ENCODE data around the gene JMY. TPM values are rescaled to one million over a fixed set of nuclear protein-coding genes. Genes with fewer than 3 reads are reported as not detected.
"Not testable (repeated sequence)": the region's sequence is repeated elsewhere in the genome, so short reads cannot be mapped to it uniquely, and the experiment has no call there.

The JMY gene
- polyA plus RNA-seq, 1 donor: 9.2 TPM

DNA sequence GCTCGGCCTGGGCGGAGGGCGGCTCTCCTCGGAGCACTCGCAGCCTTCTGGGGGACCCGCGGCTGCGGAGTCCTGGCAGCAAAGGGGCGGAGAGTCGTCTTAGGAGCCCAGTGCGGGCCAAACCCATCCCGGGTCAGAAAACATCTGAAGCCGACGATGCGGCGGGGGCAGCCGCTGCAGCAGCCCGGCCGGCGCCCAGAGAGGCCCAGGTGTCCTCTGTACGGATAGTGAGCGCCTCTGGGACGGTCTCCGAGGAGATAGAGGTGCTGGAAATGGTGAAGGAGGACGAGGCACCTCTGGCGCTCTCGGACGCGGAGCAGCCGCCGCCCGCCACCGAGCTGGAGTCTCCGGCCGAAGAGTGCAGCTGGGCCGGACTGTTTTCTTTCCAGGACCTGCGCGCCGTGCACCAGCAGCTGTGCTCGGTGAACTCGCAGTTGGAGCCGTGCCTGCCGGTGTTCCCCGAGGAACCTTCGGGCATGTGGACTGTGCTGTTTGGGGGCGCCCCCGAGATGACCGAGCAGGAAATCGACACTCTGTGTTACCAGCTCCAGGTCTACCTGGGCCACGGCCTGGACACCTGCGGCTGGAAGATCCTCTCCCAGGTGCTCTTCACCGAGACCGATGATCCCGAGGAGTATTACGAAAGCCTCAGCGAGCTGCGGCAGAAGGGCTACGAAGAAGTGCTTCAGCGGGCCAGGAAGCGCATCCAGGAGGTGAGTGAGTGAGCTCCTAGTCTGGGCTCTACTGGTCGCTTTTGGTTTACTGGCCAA is 1.2 kb downstream of the JMY start:
- Histone ChIP-seq H3K27me3 (ENCODE audit: control insufficient read depth, insufficient read depth, low read length) (no peaks in the 10 kb centered on the region), H3K9me3 (ENCODE audit: control insufficient read depth, low read depth, low read length) (no peaks in the 10 kb centered on the region), H3K27ac (ENCODE audit: low read length) (peak overlapping the region; percentile 86), H3K4me3 (ENCODE audit: low read length) (peak overlapping the region; percentile 89), H3K36me3 (ENCODE audit: control insufficient read depth, insufficient read depth, low read length) (no peaks in the 10 kb centered on the region), H3K4me1 (ENCODE audit: control insufficient read depth, insufficient read depth, low read length) (peaks cover 6% of the 10 kb centered on the region)
- DNase-seq: peak; percentile 33 to 76
- WGBS (ENCODE audit: insufficient coverage, low lambda C conversion rate): no CpG with 5 or more reads among the region's 61 CpGs

DNA sequence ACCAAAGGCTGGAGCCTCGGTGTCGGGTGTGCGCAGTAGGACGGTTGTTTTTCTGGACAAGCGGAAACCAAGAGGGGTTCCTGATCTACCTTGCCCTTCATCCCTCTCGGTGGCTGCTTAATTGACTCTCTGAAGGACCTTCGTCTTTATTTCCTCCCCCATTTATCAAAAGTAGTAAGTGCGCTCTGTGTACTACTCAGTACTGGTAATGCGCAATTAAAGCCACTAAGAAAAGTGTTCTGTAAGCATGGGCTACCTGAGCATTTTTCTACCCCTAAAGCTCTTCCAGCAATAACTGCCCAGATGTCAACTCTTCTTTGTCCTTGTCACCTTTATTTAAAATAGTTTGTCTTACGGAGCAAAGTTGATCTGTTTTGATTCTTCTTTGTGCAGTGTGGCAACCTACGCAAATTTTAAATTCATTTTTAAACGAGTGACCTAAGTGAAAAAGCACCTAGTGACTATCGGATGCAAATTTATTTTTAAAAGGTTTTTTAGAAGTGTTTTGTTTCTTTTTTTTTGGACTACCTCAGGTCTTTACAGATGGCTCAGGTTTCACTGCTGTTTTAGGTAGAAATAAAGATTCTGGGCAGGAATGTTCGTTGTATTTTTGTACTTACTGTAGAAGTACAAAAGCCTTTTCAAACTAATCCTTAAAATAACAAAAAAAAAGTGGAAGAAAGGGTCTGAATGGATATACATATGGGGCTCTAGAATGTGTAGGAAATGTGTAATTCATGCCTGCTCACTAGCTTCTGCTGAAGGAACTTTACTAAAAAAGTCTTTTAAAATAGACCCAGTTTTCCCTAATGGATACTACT is 2.0 kb downstream of the JMY start:
- WGBS (ENCODE audit: insufficient coverage, low lambda C conversion rate): 19% methylated on average over 4 of the region's 14 CpGs
- Histone ChIP-seq H3K4me3 (ENCODE audit: low read length) (peak overlapping the region; percentile 89), H3K27me3 (ENCODE audit: control insufficient read depth, insufficient read depth, low read length) (no peaks in the 10 kb centered on the region), H3K4me1 (ENCODE audit: control insufficient read depth, insufficient read depth, low read length) (peaks cover 6% of the 10 kb centered on the region), H3K27ac (ENCODE audit: low read length) (peak overlapping the region; percentile 86), H3K9me3 (ENCODE audit: control insufficient read depth, low read depth, low read length) (no peaks in the 10 kb centered on the region), H3K36me3 (ENCODE audit: control insufficient read depth, insufficient read depth, low read length) (no peaks in the 10 kb centered on the region)
- no peak for DNase-seq

DNA sequence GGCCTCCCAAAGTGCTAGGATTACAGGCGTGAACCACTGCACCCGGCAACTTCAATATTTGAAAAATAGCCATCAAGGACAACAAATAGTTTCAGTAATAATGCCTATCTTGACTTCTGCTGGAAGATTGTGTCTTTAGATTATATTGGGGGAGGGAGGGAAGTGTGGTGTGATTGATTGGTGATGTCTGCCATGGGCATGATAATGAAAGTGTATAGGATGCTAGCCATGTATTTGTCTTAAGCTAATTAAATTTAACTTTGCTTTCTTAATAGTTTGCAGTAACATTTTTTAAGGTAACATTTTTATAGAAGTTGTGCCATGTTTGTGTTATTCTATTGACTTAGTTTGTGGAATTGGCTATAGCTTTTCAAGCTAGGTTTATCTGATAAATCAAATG is 4.6 kb downstream of the JMY start:
- no peak overlapping the region for H3K4me3 ChIP-seq (ENCODE audit: low read length)
- no peaks in the 10 kb centered on the region for H3K9me3 ChIP-seq (ENCODE audit: control insufficient read depth, low read depth, low read length)
- whole genome bisulfite sequencing (ENCODE audit: insufficient coverage, low lambda C conversion rate): no CpG with 5 or more reads among the region's 2 CpGs
- no peaks in the 10 kb centered on the region for H3K36me3 ChIP-seq (ENCODE audit: control insufficient read depth, insufficient read depth, low read length)
- H3K4me1 ChIP-seq (ENCODE audit: control insufficient read depth, insufficient read depth, low read length): no peaks in the 10 kb centered on the region
- DNase-seq: no peak
- H3K27ac ChIP-seq (ENCODE audit: low read length): no peak overlapping the region
- no peaks in the 10 kb centered on the region for H3K27me3 ChIP-seq (ENCODE audit: control insufficient read depth, insufficient read depth, low read length)

DNA sequence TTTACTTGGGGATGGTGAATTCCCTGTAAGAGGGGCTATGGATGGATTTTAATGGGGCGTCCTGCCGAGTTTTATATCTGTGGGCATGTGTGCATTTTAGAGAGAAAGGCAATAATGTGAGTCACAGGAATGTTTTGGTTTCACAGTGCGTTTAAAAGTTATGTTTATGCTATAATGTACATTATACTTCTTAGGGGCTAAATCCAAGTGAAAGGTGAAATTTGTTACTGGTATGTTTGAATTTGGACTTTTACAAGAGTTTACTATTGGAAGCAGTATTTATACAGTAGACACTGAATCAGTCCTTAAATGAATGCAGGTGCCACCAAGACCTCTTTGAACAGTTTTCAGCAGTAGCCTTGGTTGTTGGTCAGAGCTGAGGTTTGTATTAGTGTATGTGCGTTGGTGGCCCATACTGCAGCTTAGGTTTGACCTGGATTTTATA is 5.6 kb downstream of the JMY start:
- Histone ChIP-seq H3K27me3 (ENCODE audit: control insufficient read depth, insufficient read depth, low read length) (no peaks in the 10 kb centered on the region), H3K27ac (ENCODE audit: low read length) (no peak overlapping the region), H3K9me3 (ENCODE audit: control insufficient read depth, low read depth, low read length) (no peaks in the 10 kb centered on the region), H3K36me3 (ENCODE audit: control insufficient read depth, insufficient read depth, low read length) (no peaks in the 10 kb centered on the region), H3K4me3 (ENCODE audit: low read length) (no peak overlapping the region), H3K4me1 (ENCODE audit: control insufficient read depth, insufficient read depth, low read length) (no peaks in the 10 kb centered on the region)
- WGBS (ENCODE audit: insufficient coverage, low lambda C conversion rate): no CpG with 5 or more reads among the region's 4 CpGs
- DNase-seq: no peak

DNA sequence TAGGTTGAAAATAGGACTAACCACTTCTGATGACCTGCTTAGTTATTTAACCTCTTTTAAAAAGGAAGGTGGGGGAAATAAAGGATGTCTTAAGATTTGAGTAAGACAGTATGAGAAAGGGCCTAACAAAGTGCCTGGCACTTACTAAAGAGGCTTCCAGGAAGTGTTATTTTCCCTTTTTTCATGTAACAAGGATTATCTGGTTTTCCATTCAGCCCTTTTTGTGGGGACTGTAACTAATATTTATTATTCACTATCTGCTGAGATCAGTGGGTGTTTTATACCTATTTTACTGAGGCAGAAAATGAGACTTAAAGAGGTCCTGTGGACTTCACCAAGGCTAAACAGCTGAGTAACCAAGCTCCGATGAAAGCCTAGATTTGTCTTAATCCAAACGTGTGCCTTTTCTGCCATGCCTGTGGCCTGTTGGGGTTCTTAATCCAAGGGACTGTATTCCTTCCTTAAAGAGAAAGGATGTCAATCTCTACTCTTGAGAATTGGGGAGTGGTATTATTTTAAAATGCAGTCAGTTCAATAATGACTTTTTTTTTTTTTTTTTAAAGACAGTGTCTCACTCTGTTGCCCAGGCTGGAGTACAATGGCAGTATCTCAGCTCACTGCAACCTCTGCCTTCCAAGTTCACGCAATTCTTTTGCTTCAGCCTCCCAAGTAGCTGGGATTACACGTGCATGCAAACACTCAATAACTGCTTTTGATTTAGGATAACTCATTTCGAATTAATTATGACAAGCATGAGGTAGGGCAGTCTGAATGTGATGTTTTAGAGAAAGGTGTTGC is 6.5 kb downstream of the JMY start:
- 100% methylated on average over 1 of the region's 5 CpGs for WGBS (ENCODE audit: insufficient coverage, low lambda C conversion rate)
- Histone ChIP-seq H3K36me3 (ENCODE audit: control insufficient read depth, insufficient read depth, low read length) (no peaks in the 10 kb centered on the region), H3K27ac (ENCODE audit: low read length) (no peak overlapping the region), H3K27me3 (ENCODE audit: control insufficient read depth, insufficient read depth, low read length) (no peaks in the 10 kb centered on the region), H3K9me3 (ENCODE audit: control insufficient read depth, low read depth, low read length) (no peaks in the 10 kb centered on the region), H3K4me1 (ENCODE audit: control insufficient read depth, insufficient read depth, low read length) (no peaks in the 10 kb centered on the region), H3K4me3 (ENCODE audit: low read length) (no peak overlapping the region)
- DNase-seq: no peak

DNA sequence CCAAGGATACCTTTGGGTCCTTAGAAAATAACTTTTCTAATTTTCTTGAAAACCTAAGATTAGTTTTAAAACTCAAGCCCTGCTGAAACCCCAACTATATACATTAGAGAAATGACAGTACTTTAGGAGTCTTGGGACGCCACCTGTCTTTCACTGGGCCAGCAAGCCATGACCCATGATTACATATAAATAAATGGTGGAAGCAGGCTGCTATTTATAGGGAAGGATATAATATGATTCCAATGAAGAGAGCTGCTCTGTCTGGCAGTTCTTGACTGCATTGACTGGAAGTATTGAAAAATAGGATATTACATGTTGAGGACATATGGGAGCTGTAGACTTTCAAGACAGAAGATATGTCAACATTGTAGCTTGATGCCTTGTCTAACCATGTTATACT is 7.3 kb downstream of the JMY start:
- no peaks in the 10 kb centered on the region for H3K4me1 ChIP-seq (ENCODE audit: control insufficient read depth, insufficient read depth, low read length)
- H3K27me3 ChIP-seq (ENCODE audit: control insufficient read depth, insufficient read depth, low read length): no peaks in the 10 kb centered on the region
- no peak overlapping the region for H3K27ac ChIP-seq (ENCODE audit: low read length)
- WGBS (ENCODE audit: insufficient coverage, low lambda C conversion rate): no CpG with 5 or more reads among the region's 1 CpG
- H3K4me3 ChIP-seq (ENCODE audit: low read length): no peak overlapping the region
- DNase-seq: no peak
- no peaks in the 10 kb centered on the region for H3K9me3 ChIP-seq (ENCODE audit: control insufficient read depth, low read depth, low read length)
- H3K36me3 ChIP-seq (ENCODE audit: control insufficient read depth, insufficient read depth, low read length): no peaks in the 10 kb centered on the region

DNA sequence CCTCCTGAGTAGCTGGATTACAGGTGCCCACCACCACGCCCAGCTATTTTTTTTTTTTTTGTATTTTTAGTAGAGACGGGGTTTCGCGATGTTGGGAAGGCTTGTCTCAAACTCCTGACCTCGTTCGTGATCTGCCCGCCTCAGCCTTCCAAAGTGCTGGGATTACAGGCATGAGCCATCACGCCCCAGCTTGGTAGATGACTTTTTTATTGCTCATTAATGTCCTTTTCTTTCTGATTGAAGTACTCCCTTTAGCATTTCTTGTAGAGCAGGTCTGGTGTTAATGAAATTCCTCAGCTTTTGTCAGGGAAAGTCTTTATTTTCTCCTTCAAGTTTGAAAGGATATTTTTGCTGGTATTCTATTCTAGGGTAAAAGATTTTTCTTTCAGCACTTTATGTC is 18.1 kb downstream of the JMY start:
- no CpG with 5 or more reads among the region's 8 CpGs for WGBS (ENCODE audit: insufficient coverage, low lambda C conversion rate)
- H3K27ac ChIP-seq (ENCODE audit: low read length); H3K4me1 ChIP-seq (ENCODE audit: control insufficient read depth, insufficient read depth, low read length); DNase-seq; H3K9me3 ChIP-seq (ENCODE audit: control insufficient read depth, low read depth, low read length); H3K36me3 ChIP-seq (ENCODE audit: control insufficient read depth, insufficient read depth, low read length); H3K27me3 ChIP-seq (ENCODE audit: control insufficient read depth, insufficient read depth, low read length); H3K4me3 ChIP-seq (ENCODE audit: low read length): not testable (repeated sequence)

DNA sequence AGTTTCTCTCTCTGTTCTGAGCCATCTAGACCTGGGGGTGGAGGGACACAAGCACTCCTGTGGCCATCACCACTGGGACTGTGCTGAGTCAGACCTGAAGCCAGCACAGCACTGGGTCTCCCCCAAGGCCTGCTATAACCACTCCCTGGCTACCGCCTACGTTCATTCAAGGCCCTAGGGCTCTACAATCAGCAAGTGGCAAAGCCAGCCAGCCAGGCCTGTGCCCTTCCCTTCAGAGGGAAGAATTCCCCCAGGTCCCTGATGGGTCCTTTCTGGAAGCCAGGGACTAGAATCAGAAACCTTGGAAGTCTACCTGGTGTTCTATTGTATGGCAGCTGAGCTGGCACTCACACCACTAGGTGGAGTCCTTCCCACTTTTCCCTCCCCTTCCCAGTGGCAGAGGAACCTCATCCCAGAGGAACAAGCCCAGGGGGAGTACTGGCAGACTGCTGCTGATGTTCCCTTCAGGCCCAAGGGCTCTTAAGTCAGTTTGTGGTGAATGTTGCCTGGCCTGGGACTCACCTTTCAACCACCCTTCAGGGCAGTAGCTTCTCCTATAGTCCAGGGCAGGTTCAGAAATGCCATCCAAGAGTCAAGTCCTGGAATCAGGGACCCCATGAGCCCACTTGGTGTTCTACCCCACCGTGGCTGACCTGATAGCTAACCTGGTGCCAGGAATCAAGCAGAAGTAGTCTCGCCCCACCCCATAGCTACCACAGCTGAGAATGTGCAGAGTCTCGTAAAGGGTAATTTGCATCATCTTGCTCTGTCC is 20.0 kb downstream of the JMY start:
- Histone ChIP-seq H3K4me1 (ENCODE audit: control insufficient read depth, insufficient read depth, low read length) (no peaks in the 10 kb centered on the region), H3K27ac (ENCODE audit: low read length) (no peak overlapping the region), H3K9me3 (ENCODE audit: control insufficient read depth, low read depth, low read length) (no peaks in the 10 kb centered on the region), H3K36me3 (ENCODE audit: control insufficient read depth, insufficient read depth, low read length) (no peaks in the 10 kb centered on the region), H3K27me3 (ENCODE audit: control insufficient read depth, insufficient read depth, low read length) (no peaks in the 10 kb centered on the region), H3K4me3 (ENCODE audit: low read length) (no peak overlapping the region)
- peak in 1 of 2 donors; percentile 27 for DNase-seq
- WGBS (ENCODE audit: insufficient coverage, low lambda C conversion rate): 90% methylated on average over 2 of the region's 5 CpGs

DNA sequence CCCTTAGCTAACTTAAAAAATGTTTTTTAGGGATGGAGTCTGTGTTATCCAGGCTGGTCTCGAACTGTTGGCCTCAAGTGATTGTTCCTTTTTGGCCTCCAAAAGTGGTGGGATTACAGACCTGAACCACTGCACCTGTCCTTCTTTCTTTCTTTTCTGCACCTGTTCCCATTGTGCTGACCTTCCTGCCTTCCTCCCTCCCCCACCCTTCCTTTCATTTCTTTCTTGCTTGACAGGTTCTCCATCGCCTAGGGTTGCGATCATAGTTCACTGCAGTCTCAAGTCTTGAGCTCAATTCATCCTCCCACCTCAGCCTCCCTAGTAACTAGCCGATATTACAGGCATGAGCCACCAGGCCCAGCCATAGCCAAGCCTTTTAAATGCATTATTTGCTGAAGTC is 20.6 kb downstream of the JMY start:
- no peak overlapping the region for H3K27ac ChIP-seq (ENCODE audit: low read length)
- H3K36me3 ChIP-seq (ENCODE audit: control insufficient read depth, insufficient read depth, low read length): no peaks in the 10 kb centered on the region
- no peak for DNase-seq
- H3K4me1 ChIP-seq (ENCODE audit: control insufficient read depth, insufficient read depth, low read length): no peaks in the 10 kb centered on the region
- no peak overlapping the region for H3K4me3 ChIP-seq (ENCODE audit: low read length)
- 62% methylated on average over 2 of the region's 4 CpGs for WGBS (ENCODE audit: insufficient coverage, low lambda C conversion rate)
- H3K9me3 ChIP-seq (ENCODE audit: control insufficient read depth, low read depth, low read length): no peaks in the 10 kb centered on the region
- no peaks in the 10 kb centered on the region for H3K27me3 ChIP-seq (ENCODE audit: control insufficient read depth, insufficient read depth, low read length)

DNA sequence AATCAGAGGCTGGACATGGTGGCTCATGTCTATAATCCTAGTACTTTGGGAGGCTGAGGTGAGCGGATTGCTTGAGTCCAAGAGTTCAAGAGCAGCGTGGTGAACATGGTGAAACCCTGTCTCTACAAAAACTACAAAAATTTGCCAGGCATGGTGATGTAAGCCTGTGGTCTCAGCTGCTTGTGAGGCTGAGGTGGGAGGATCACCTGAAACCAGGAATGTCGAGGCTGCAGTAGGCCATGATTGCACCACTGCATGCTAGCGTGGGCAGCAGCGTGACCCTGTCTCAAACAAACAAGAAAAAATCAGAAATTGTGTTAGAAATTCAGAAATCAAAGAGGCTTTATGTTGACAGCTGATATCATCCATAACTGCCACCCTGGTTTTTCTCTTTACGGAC is 21.4 kb downstream of the JMY start:
- no peak overlapping the region for H3K27ac ChIP-seq (ENCODE audit: low read length)
- no peaks in the 10 kb centered on the region for H3K9me3 ChIP-seq (ENCODE audit: control insufficient read depth, low read depth, low read length)
- no peaks in the 10 kb centered on the region for H3K27me3 ChIP-seq (ENCODE audit: control insufficient read depth, insufficient read depth, low read length)
- H3K4me1 ChIP-seq (ENCODE audit: control insufficient read depth, insufficient read depth, low read length): no peaks in the 10 kb centered on the region
- DNase-seq: no peak
- no peaks in the 10 kb centered on the region for H3K36me3 ChIP-seq (ENCODE audit: control insufficient read depth, insufficient read depth, low read length)
- no CpG with 5 or more reads among the region's 6 CpGs for WGBS (ENCODE audit: insufficient coverage, low lambda C conversion rate)
- no peak overlapping the region for H3K4me3 ChIP-seq (ENCODE audit: low read length)

All from large intestine (tissue), 3 donors.